NCI-H2107 treated with DMSO at 0.1 percent for 48 hours (cell line): ENCODE results near the gene EID2B.

Source experiments
- DNase-seq: peaks from one replicate; lab custom pipeline; 2025; ENCODE audit not compliant: unreplicated experiment; lab: John Stamatoyannopoulos, UW

Gene EID2B

DNA sequence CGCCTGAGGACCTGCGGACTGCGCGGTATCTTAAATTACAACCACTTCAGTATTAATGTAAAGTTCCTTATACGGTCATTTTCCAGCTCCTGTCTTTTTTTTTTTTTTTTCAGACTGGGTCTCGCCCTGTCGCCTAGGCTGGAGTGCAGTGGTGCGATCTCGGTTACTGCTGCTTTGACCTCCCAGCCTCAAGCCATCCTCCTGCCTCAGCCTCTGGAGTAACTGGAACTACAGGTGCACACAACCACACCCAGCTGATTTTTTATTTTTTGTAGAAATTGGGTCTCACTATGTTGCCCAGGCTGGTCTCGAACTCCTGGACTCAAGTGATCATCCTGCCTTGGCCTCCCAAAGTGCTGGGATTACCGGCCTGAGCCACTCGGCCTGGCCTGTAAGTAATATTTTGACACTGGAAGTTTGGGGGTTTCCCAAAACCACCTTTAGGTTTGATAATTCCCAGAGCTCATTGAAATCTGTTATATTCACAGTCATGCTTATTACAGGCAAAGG lies 406 bp upstream of the EID2B start:
- no peak for DNase-seq

DNA sequence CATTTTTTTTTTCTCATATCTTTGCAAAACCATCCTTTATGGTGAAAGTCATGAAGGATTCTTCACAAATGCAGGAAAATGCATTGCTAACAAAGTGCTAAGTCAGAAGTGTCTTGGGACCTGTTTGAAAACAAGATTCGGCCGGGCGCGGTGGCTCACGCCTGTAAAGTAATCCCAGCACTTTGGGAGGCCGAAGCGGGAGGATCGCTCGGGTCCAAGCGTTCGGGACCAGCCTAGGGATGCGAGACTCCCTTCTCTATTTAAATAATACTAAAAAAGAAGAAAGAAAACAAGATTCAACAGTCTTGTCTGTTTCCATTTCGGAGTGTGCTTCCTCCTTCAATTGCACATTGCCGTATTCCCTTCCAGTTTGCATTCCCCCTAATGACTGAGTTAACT lies 819 bp downstream of the EID2B start:
- no peak for DNase-seq

DNA sequence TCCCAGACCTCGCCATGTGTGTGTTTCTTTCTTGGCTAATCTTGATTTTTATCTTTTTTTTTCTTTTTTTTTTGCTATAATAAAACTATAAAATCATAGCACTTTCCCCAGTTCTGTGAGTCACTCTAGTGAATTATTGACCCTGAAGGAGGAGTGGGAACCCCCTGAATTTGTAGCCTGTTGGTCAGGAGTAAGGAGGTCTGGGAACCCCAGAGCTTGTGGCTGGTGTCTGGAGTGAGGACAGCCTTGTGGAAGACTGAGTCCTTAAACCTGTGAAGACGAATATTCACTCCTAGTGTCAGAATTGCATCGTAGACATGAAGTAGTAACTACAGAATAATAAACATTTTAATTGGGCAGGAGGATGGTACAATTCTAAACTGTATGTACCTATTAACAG lies 7.4 kb downstream of the EID2B start:
- no peak for DNase-seq

DNA sequence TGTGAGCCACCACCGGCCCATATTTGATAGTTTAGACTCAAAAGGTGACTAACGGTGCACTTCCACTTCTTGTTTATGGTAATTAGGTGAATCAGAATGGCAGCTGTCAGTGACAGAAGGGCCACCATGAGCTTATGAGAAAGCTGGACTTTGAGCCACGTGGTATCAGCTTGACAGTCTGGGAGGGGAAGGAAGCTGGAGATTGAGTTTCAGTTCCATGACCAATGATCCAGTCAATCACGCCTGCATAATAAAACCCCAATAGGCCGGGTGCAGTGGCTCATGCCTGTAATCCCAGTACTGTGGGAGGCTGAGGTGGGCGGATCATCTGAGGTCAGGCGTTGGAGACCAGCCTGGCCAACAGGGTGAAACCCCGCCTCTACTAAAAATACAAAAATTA lies 8.2 kb downstream of the EID2B start:
- DNase-seq, result no peak

DNA sequence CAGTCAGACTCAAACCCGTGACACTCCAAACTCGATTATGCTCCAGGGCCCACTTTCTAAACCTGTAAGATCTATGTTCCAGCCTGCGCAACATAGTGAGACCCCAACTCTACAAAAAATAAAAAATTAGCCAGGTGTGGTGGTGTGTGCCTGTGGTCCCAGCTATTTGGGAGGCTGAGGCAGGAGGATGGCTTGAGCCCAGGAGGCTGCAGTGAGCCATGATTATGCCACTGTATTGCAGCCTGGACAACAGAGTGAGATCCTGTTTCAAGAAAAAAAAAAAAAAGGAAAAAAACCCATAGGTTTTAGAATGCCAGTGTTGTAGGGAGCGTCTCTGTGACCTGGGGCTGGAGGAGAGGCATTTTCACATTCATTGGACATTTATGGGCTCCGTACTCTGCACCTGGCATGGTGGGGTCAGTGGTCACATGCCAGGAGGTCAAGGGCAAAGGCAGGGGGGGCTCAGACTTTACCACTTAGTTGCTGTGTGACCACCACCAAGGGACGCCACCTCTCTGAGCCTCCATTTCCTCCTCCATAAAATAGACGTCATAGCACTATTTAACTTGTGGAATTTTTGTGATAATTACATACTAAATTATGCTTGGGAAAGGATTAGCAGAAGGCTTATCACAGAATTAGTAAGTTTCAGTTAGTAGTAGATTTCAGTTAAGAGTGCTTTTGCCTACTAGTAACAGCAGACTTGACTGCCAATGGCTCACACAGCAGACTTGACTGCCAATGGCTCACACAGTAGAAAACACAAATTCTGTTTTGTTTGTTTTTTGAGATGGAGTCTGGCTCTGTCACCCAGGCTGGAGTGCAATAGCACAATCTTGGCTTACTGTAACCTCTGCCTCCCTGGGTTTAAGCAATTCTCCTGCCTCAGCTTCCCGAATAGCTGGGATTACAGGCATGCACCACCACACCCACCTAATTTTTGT lies 11.8 kb downstream of the EID2B start:
- DNase-seq, result no peak

DNA sequence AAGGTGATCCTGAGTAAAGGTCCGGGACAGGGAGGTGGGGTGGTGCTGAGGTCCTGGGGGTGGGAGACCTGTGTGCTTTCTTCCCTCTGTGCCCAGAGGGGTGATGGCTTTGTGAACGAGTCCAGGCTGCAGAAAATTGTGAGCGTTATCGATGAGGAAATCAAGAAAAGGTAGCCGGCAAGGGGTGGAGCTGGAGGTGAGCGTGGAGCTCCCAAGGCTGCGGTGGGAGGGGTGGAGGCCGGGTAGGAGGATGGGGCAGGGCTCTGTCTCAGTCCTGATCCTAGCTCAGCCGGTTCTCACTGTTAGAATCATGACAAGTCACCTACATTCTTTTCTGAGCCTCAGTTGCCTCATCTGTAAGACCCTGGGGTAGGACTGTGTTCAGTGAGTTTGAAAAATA lies 13.7 kb downstream of the EID2B start:
- no peak for DNase-seq

DNA sequence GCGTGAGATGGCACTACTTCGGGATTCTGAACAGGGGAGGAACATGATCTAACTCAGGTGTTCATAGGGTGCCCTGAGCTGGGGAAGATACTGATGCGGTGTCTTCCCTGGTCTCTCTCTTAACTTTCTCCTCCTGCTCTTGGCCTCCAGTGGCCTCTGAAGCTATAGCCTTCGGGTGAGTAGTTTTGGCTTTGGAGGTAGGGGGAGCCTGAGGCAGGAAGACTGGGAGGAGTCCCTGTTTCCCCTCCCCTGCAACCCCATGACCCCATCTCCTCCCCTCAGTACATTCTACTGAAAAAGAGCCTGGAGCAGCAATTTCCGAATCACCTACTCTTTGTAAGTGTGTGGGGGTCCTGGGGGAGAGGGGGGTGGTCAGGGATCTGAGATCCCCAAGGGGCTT lies 14.2 kb downstream of the EID2B start:
- DNase-seq, result no peak

DNA sequence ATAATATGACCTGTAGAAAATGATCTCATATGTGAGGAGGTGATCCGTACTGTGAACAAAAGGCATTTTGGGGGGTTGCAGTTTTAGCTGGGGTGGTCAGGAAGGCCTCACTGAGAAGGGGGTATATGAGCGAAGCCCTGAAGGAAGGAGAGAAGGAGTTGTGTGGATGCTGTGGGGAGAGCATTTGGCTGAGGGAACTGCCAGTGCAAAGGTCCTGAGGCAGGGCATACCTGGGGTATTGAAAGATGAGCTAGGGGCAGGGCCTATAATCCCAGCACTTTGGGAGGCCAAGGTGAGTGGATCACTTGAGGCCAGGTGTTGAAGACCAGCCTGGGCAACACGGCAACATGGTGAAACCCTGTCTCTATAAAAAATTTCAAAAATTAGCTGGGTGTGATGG lies 15.2 kb downstream of the EID2B start:
- DNase-seq, result no peak

DNA sequence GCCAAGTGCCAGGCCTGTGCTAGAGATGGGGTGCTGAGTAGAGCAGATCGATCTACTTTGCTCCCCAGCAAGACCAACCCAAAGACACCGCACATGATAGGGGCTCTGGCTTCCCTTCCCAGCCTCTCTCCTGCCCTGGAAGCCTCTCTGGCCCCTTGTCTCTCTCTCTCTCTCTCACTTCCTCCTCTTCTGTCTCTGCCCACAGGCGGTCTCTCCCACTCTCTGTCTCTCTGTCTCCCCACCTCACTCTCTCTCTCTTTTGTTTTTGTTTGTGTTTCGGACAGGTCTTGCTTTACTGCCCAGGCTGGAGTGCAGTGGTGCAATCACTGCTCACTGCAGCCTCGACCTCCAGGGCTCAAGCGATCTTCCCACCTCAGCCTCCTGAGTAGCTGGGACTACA lies 16.4 kb downstream of the EID2B start:
- no peak for DNase-seq

DNA sequence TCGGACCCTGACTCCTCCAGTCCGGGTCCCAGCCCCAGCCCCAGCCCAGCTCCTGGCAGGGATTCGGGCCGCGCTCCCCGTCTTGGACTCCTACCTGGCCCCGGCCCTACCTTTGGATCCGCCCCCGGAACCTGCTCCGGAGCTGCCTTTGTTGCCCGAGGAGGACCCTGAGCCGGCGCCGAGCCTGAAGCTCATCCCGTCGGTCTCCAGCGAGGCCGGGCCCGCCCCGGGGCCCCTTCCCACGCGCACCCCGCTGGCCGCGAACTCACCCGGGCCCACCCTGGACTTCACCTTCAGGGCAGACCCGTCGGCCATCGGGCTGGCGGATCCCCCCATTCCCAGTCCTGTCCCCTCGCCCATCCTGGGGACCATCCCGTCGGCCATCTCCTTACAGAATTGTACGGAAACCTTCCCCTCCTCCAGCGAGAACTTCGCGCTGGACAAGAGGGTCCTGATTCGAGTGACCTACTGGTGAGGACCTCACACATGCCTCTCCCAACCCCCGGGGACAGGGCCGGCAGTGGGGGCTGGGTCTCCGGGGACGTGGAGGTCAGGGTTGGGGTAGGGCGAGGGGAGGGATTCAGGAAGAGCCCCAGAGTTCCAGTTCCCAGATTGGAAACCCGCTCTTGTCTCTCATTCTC lies 17.0 kb downstream of the EID2B start:
- DNase-seq, result no peak

DNA sequence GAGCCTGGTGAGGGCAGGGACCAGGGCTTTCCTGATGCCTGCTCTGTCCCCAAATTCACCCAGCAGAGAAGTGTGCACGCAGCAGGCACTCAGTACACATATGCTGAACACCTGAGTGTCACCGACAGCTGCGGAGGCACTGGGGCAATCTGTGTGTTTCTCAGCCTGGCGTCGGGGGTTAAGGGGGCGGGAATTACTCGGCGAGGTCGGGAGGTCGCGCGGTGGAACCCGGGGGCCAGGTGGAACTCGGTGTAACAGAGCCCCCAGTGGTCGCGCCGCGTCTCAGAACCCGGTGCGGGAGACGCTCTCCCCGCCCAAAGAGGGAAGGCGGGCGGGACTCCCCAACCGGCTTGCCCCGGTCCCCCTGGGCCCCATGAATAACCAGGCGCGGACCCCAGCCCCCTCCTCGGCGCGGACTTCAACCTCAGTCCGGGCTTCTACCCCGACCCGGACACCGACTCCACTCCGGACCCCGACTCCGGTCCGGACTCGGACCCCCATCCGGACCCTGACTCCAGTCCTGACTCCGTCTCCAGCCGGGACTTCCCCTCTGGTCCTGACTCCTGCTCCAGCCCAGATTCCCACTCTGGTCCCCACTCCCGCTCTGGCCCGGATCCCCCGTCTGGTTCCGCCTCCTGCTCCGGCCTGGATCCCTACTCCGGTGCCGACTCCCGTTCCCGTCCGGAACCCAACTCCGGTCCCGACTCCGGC lies 17.7 kb downstream of the EID2B start, which contains the start of gene SELENOV:
SELENOV (plus strand) TSS at position 300 of the 711 bp plus-strand sequence; CDS start at position 374, 74 bp downstream.
- no peak for DNase-seq

DNA sequence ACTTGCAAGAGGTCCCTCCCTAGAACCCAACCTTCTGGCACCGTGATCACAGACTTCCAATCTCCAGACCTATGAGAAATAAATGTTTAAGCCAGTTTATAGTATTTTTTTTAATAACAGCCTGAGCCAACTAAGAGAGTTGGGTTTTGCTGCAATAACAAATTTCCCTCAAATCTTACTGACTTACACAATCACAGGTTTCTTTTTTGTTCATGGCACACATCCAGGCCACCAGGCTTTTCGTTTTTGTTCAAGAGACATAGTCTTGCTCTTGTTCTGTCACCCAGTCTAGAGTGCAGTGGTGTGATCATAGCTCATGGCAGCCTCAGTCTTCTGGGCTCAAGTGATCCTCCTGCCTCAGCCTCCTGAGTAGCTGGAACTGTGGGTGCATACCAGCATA lies 19.7 kb downstream of the EID2B start:
- DNase-seq, result no peak

DNA sequence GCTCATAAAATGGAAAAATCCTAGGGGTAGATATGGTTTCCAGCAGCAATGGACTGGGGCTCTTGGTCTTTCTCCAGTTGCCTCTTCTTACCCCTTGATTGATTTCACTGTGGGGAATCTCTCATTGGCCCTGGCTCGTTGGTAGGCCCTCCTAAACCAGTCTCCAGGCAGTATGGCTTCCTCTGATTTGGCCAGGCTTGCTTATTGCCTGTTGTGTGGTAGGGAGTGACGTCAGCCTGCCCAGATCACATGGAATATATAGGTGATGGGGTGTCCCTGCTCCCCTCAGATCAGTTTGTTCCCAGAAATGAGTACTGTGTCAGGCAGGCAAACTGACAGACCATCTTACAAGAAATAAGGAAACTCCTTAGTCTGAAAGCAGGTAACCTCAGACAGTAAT lies 23.4 kb downstream of the EID2B start:
- no peak for DNase-seq

DNA sequence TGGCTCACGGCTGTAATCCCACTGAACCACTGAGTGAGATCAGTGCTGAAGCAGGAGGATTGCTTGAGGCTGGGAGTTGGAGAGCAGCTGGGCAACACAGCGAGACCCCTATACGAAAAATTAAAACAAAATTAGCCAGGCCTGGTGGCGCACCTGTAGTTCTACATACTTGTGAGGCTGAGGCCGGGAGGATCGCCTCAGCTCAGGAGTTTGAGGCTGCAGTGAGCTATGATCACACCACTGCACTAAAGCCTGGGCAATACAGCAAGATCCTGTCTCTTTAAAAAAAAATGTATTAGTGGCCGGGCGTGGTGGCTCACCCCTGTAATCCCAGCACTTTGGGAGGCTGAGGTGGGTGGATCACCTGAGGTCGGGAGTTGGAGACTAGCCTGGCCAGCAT lies 24.0 kb downstream of the EID2B start:
- no peak for DNase-seq

DNA sequence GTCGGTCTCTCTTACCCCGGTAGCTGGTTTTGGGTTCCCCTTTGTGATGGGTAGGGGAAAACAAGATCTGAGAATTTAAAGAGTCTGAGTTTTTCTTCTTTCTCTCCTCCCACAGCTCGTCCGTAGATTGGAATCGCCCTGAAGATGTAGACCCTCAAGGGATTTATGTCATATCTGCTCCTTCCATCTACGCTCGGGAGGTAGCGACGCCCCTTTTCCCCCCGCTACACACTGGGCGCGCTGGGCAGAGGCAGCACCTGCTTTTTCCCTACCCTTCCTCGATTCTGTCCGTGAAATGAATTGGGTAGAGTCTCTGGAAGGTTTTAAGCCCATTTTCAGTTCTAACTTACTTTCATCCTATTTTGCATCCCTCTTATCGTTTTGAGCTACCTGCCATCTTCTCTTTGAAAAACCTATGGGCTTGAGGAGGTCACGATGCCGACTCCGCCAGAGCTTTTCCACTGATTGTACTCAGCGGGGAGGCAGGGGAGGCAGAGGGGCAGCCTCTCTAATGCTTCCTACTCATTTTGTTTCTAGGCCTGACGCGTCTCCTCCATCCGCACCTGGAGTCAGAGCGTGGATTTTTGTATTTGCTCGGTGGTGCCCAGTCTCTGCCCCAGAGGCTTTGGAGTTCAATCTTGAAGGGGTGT lies 24.8 kb downstream of the EID2B start:
- DNase-seq, result no peak

DNA sequence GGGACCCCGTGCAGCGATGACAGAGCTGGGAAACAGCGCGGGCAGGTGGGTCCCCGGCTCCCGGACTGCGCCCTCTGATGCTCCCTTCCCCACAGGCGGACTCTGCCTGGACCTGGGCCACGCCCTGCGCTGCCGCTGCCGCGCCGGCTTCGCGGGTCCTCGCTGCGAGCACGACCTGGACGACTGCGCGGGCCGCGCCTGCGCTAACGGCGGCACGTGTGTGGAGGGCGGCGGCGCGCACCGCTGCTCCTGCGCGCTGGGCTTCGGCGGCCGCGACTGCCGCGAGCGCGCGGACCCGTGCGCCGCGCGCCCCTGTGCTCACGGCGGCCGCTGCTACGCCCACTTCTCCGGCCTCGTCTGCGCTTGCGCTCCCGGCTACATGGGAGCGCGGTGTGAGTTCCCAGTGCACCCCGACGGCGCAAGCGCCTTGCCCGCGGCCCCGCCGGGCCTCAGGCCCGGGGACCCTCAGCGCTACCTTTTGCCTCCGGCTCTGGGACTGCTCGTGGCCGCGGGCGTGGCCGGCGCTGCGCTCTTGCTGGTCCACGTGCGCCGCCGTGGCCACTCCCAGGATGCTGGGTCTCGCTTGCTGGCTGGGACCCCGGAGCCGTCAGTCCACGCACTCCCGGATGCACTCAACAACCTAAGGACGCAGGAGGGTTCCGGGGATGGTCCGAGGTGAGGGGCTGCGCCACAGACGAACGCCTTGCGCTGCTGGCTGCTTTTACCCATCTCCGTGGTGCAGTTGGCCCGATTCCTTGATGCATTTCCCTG lies 25.5 kb downstream of the EID2B start:
- DNase-seq, result no peak

DNA sequence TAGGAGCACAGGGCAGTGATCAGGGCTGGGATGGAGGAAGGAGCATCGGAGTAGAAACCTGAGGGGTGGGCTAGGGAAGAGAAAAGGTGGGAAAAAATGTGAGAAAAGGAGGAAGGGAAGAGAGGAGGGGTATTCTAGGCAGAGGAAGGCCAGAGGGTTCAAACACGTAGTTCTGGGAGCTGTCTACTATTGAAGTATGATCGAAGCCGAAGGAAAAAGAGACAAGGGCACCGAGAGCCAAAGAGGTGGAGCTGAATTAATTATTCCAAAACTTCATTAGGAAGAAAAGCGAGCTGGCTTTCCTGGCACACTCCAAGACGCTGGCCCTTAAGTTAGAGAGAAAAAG lies 26.1 kb downstream of the EID2B start:
- DNase-seq, result no peak

DNA sequence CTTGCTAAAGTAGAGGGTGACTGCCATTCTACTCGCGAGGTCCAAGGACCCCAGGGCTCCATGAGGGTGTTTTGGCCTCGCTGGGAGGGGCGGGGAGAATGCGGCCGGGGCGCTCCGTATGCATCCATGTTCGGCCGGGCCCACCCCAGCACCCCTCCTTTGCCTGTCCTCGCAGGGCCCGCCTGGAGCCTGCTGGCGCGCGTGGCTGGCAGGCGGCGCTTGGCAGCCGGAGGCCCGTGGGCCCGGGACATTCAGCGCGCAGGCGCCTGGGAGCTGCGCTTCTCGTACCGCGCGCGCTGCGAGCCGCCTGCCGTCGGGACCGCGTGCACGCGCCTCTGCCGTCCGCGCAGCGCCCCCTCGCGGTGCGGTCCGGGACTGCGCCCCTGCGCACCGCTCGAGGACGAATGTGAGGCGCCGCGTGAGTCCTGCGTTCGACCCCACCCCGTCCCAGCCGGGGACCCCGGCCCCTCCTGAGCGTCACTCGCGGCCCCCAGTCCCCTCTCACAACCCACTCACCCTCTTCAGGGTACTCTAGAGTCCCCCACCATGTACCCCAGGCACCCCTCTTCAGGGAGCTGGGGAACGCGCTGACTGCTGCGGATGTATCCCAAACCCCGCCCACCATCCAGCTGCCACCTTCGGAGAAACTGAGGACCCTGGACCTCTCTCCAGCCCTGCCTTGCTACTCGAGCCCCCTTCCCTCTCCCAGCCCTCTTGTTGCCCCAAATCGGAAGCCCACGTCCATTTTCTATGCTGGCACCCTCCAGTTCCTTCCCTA lies 29.8 kb downstream of the EID2B start:
- DNase-seq, result no peak

DNA sequence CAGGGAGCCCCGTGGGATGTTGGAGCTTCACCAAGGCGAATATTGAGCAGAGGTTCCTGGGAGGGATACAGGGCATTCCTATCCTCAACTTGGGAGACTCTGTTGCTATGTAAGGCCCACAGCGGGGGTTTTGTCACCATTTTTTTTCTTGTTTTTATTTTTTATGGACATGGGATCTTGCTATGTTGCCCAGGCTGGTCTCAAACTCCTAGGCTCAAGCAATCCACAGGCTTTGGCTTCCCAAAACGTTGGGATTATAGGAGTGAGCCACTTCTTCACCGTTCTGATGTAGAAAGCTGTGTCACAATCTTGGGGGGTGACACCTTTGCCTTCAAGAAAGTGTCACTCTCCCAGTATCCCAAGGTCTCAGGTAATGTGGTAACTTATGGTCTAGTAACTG lies 31.3 kb downstream of the EID2B start:
- DNase-seq, result no peak

DNA sequence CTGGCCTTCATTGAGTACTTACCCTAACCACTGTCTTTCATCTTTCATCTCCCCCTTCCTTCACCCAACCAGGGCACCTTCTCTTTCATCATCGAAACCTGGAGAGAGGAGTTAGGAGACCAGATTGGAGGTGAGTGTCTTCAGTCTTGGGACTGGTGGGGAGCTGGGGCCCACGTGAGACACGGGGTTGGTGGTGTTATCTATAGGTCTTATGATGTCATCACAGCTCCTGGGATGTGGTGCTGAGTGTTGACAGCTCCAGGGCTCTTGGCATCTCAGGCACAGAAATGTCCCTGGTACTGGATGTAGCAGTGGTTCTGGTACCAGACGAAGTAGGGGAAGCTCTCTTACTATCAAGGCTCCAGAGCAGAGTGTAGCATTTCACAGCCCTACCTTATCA lies 32.1 kb downstream of the EID2B start:
- DNase-seq, result no peak
